ENCODE measurements around the gene HNRNPU. TPM values are rescaled to one million over a fixed set of nuclear protein-coding genes. Genes with fewer than 3 reads are reported as not detected.

HNRNPU gene
- polyA plus RNA-seq, 1 of the 3 experiments (the other 2 are of a cell fraction), result 164 TPM

- WGBS (ENCODE audit: low lambda C conversion rate), result 100% methylated on average over 1 of the region's 1 CpG
- H3K4me2 ChIP-seq, result no peak overlapping the region
- no peaks in the 10 kb centered on the region for H3K9me2 ChIP-seq
- H2AFZ ChIP-seq (ENCODE audit: low read depth), result no peak overlapping the region
- peak overlapping the region in 1 of 2 experiments; percentile 39; a peak in 2 of 4 replicates for H3K27ac ChIP-seq (ENCODE audit: low read depth in 2 of 2, low read length in 1 of 2)
- no peak for DNase-seq
- no peaks in the 10 kb centered on the region; a peak in 1 of 4 replicates for H3K4me1 ChIP-seq (ENCODE audit: control insufficient read depth in 1 of 2, insufficient read depth in 2 of 2, low read depth in 1 of 2, low read length in 1 of 2)
- TF ChIP-seq FOSL2 (IDR thresholded peaks at IDR 0.05; ENCODE audit: borderline replicate concordance, low read depth) (no peak), CHD2 (IDR thresholded peaks at IDR 0.05; ENCODE audit: low read length, partially characterized antibody) (no peak), NFIC (IDR thresholded peaks at IDR 0.05; ENCODE audit: borderline replicate concordance) (no peak), TEAD4 (IDR thresholded peaks at IDR 0.05; ENCODE audit: borderline replicate concordance, insufficient read depth) (no peak), EP300 (IDR thresholded peaks at IDR 0.05; ENCODE audit: borderline replicate concordance in 1 of 2, low read depth in 1 of 2, low read length in 1 of 2) (no peak), RXRA (IDR thresholded peaks at IDR 0.05; ENCODE audit: borderline replicate concordance, low read depth) (no peak), MAX (IDR thresholded peaks at IDR 0.05; ENCODE audit: low read depth) (no peak), RAD21 (IDR thresholded peaks at IDR 0.05; ENCODE audit: low read length) (no peak), MXI1 (IDR thresholded peaks at IDR 0.05; ENCODE audit: low read depth, low read length) (no peak), SMC3 (IDR thresholded peaks at IDR 0.05; ENCODE audit: low read depth, low read length) (no peak), GATA2 (CRISPR knock-in tag; IDR thresholded peaks at IDR 0.05) (no peak), USF1 (IDR thresholded peaks at IDR 0.05; ENCODE audit: borderline replicate concordance, low read depth) (no peak), GABPA (IDR thresholded peaks at IDR 0.05; ENCODE audit: low read depth) (no peak), EZH2phosphoT487 (IDR thresholded peaks at IDR 0.05; ENCODE audit: borderline replicate concordance, low read depth) (no peak), MEF2A (IDR thresholded peaks at IDR 0.05; ENCODE audit: borderline replicate concordance, low read depth) (no peak), POLR2AphosphoS5 (IDR thresholded peaks at IDR 0.05; ENCODE audit: low read depth, low read length) (no peak), USF2 (IDR thresholded peaks at IDR 0.05; ENCODE audit: borderline replicate concordance, low read depth, low read length) (no peak)
- H3K4me3 ChIP-seq (ENCODE audit: low read depth in 2 of 2, low read length in 1 of 2), result no peak overlapping the region
- no peaks in the 10 kb centered on the region for H3K27me3 ChIP-seq (ENCODE audit: insufficient read depth)
- H4K20me1 ChIP-seq (ENCODE audit: insufficient read depth), result peaks cover 37% of the 10 kb centered on the region
- no peak overlapping the region for H3K9ac ChIP-seq
- POLR2A ChIA-PET, result no interaction called here
- peaks cover 97 to 99% of the 10 kb centered on the region in 2 experiments for H3K36me3 ChIP-seq (replicated peaks in 1 of 2; ENCODE audit: control insufficient read depth in 1 of 2, insufficient read depth in 2 of 2, low read length in 1 of 2)
- H3K9me3 ChIP-seq, result no peaks in the 10 kb centered on the region
- CTCF ChIA-PET, result interaction anchor here (0.9 to 2.3 kb wide), 6 partner anchors 9 to 190 kb away, joined by 3 to 10 read pairs (median 3); a partner anchor contains a TSS
- H3K79me2 ChIP-seq (ENCODE audit: insufficient read depth), result peaks cover 92% of the 10 kb centered on the region
- H3F3A ChIP-seq (replicated peaks; ENCODE audit: insufficient read depth), result peaks cover 67% of the 10 kb centered on the region
Measured at GRCh38 chr1:244852694-244853093, 11.6 kb downstream of the HNRNPU start.

All from SK-N-SH (cell line).